Hepatocyte (in vitro differentiated cells): ENCODE data around the gene NAA20.

Experiments
- CTCF ChIP-seq: fragments of 200-600 bp; sonication (generic); IDR thresholded peaks from 2 replicates; pipeline ENCODE4 v1.5.1; 2016; ENCODE audit warnings: antibody characterized with exemption, mild to moderate bottlenecking; ENCODE audit not compliant: poor library complexity
- EZH2 ChIP-seq: fragments of 200-600 bp; sonication (generic); IDR thresholded peaks from 2 replicates; pipeline ENCODE4 v1.6.1; 2016; ENCODE audit warnings: antibody characterized with exemption, mild to moderate bottlenecking, borderline replicate concordance
- EZH2phosphoT487 ChIP-seq: fragments of 200-600 bp; sonication (generic); IDR thresholded peaks from one replicate; pipeline ENCODE4 v1.6.1; 2018; ENCODE audit warnings: antibody characterized with exemption, mild to moderate bottlenecking, low read depth, moderate library complexity; ENCODE audit not compliant: unreplicated experiment, severe bottlenecking

- TF ChIP-seq CTCF (no peak), EZH2 (no peak), EZH2phosphoT487 (no peak)
Measured at GRCh38 chr20:19970256-19970765, 46.9 kb upstream of the NAA20 start.
